SU-DHL-6 (cell line): Measurements from ENCODE around the gene RBM8A.

Source experiments
- CTCF ChIP-seq: fragments of 200-600 bp; sonication (generic); IDR thresholded peaks from one replicate; pipeline ENCODE4 v1.5.1; 2017; ENCODE audit warnings: antibody characterized with exemption, mild to moderate bottlenecking, low read length, moderate library complexity; ENCODE audit not compliant: insufficient read depth, poor library complexity, severe bottlenecking
- EZH2phosphoT487 ChIP-seq: fragments of 200-600 bp; sonication (generic), shearing (Covaris generic); conservative IDR thresholded peaks from 2 replicates; pipeline ENCODE4 v1.6.1; 2018; ENCODE audit warnings: mild to moderate bottlenecking, antibody characterized with exemption, low read length, moderate library complexity, mixed read lengths

- TF ChIP-seq CTCF (no peak), EZH2phosphoT487 (no peak)
Measured at GRCh38 chr1:145955436-145955835, 28.2 kb upstream of the RBM8A start.
